ENCODE data around the gene LARP4B. TPM values are rescaled to one million over a fixed set of nuclear protein-coding genes. Genes with fewer than 3 reads are reported as not detected.

The LARP4B gene
- total RNA-seq, 2 donors from 2014 or later, result 130 to 242 TPM

- ATAC-seq, result no peak
- H3K9me3 Mint-ChIP-seq, result no peaks in the 10 kb centered on the region
- peaks cover 48 to 53% of the 10 kb centered on the region in 2 donors for H3K4me1 Mint-ChIP-seq (ENCODE audit: low read depth in 2 of 2)
- peaks cover 6% of the 10 kb centered on the region for H3K36me3 Mint-ChIP-seq
- no peaks in the 10 kb centered on the region for H3K27me3 Mint-ChIP-seq
- no peak overlapping the region for H3K4me3 Mint-ChIP-seq
- H3K27ac Mint-ChIP-seq, result no peak overlapping the region
- no peak for DNase-seq (ENCODE audit: low spot score)
These were observed 5.3 kb downstream of the LARP4B start for GRCh38 chr10:926075-926698.

GRCh38 chr10:924524-924859, 7.0 kb downstream of the LARP4B start:
- Mint-ChIP-seq H3K36me3 (no peaks in the 10 kb centered on the region), H3K27me3 (no peaks in the 10 kb centered on the region), H3K4me3 (no peak overlapping the region), H3K27ac (peak overlapping the region in 1 of 2 donors; percentile 38), H3K9me3 (no peaks in the 10 kb centered on the region), H3K4me1 (ENCODE audit: low read depth in 2 of 2) (peaks cover 38 to 44% of the 10 kb centered on the region in 2 donors)
- no peak for ATAC-seq
- DNase-seq (ENCODE audit: low spot score), result no peak

- Mint-ChIP-seq H3K27me3 (no peaks in the 10 kb centered on the region), H3K9me3 (no peaks in the 10 kb centered on the region), H3K27ac (no peak overlapping the region), H3K4me3 (no peak overlapping the region), H3K36me3 (no peaks in the 10 kb centered on the region), H3K4me1 (ENCODE audit: low read depth in 2 of 2) (peaks cover 39 to 44% of the 10 kb centered on the region in 2 donors)
- no peak for DNase-seq (ENCODE audit: low spot score)
- ATAC-seq, result no peak
These were observed 7.5 kb downstream of the LARP4B start for GRCh38 chr10:923844-924523.

GRCh38 chr10:921471-922414, 9.8 kb downstream of the LARP4B start:
- ATAC-seq (no peak), DNase-seq (ENCODE audit: low spot score) (no peak)
- Mint-ChIP-seq H3K9me3 (no peaks in the 10 kb centered on the region), H3K4me3 (no peak overlapping the region), H3K36me3 (no peaks in the 10 kb centered on the region), H3K4me1 (ENCODE audit: low read depth in 2 of 2) (peaks cover 40% of the 10 kb centered on the region in 2 donors), H3K27me3 (no peaks in the 10 kb centered on the region), H3K27ac (no peak overlapping the region)

GRCh38 chr10:920450-920849, 11.1 kb downstream of the LARP4B start:
- Mint-ChIP-seq H3K36me3 (no peaks in the 10 kb centered on the region), H3K4me1 (ENCODE audit: low read depth in 2 of 2) (peaks cover 32 to 35% of the 10 kb centered on the region in 2 donors), H3K27ac (no peak overlapping the region), H3K4me3 (no peak overlapping the region), H3K9me3 (no peaks in the 10 kb centered on the region), H3K27me3 (no peaks in the 10 kb centered on the region)
- no peak for ATAC-seq
- DNase-seq (ENCODE audit: low spot score), result no peak

GRCh38 chr10:919481-919880, 12.0 kb downstream of the LARP4B start:
- H3K36me3 Mint-ChIP-seq, result no peaks in the 10 kb centered on the region
- H3K9me3 Mint-ChIP-seq, result no peaks in the 10 kb centered on the region
- H3K27ac Mint-ChIP-seq, result no peak overlapping the region
- no peak overlapping the region for H3K4me3 Mint-ChIP-seq
- no peak for ATAC-seq
- DNase-seq (ENCODE audit: low spot score), result no peak
- H3K4me1 Mint-ChIP-seq (ENCODE audit: low read depth in 2 of 2), result peaks cover 29 to 30% of the 10 kb centered on the region in 2 donors
- no peaks in the 10 kb centered on the region for H3K27me3 Mint-ChIP-seq

GRCh38 chr10:917999-918398, 13.5 kb downstream of the LARP4B start:
- no peak for DNase-seq (ENCODE audit: low spot score)
- Mint-ChIP-seq H3K4me1 (ENCODE audit: low read depth in 2 of 2) (peaks cover 22 to 23% of the 10 kb centered on the region in 2 donors), H3K36me3 (no peaks in the 10 kb centered on the region), H3K27ac (no peak overlapping the region), H3K27me3 (no peaks in the 10 kb centered on the region), H3K9me3 (no peaks in the 10 kb centered on the region), H3K4me3 (no peak overlapping the region)
- no peak for ATAC-seq

- Mint-ChIP-seq H3K36me3 (no peaks in the 10 kb centered on the region), H3K27ac (no peak overlapping the region), H3K9me3 (no peaks in the 10 kb centered on the region), H3K4me1 (ENCODE audit: low read depth in 2 of 2) (peaks cover 22 to 25% of the 10 kb centered on the region in 2 donors), H3K27me3 (no peaks in the 10 kb centered on the region), H3K4me3 (no peak overlapping the region)
- no peak for ATAC-seq
- DNase-seq (ENCODE audit: low spot score), result no peak
These were observed 14.1 kb downstream of the LARP4B start for GRCh38 chr10:917416-917720.

- H3K27me3 Mint-ChIP-seq, result no peaks in the 10 kb centered on the region
- peaks cover 19 to 20% of the 10 kb centered on the region in 2 donors for H3K4me1 Mint-ChIP-seq (ENCODE audit: low read depth in 2 of 2)
- H3K27ac Mint-ChIP-seq, result no peak overlapping the region
- no peaks in the 10 kb centered on the region for H3K36me3 Mint-ChIP-seq
- no peak overlapping the region for H3K4me3 Mint-ChIP-seq
- ATAC-seq, result no peak
- H3K9me3 Mint-ChIP-seq, result no peaks in the 10 kb centered on the region
- no peak for DNase-seq (ENCODE audit: low spot score)
These were observed 14.6 kb downstream of the LARP4B start for GRCh38 chr10:916716-917415.

- H3K4me1 Mint-ChIP-seq (ENCODE audit: low read depth in 2 of 2), result peaks cover 19 to 31% of the 10 kb centered on the region in 2 donors
- H3K27ac Mint-ChIP-seq, result no peak overlapping the region
These were observed 21.7 kb downstream of the LARP4B start for GRCh38 chr10:909831-910230.

GRCh38 chr10:905972-906371, 25.5 kb downstream of the LARP4B start:
- Mint-ChIP-seq H3K4me3 (no peak overlapping the region), H3K27me3 (no peaks in the 10 kb centered on the region), H3K4me1 (ENCODE audit: low read depth in 2 of 2) (peaks cover 14 to 27% of the 10 kb centered on the region in 2 donors), H3K36me3 (no peaks in the 10 kb centered on the region), H3K27ac (peak overlapping the region in 1 of 2 donors; percentile 79), H3K9me3 (no peaks in the 10 kb centered on the region)
- no peak for DNase-seq (ENCODE audit: low spot score)
- no peak for ATAC-seq

More at GRCh38 chr10:909831-910230, 21.7 kb downstream of the LARP4B start:
- H3K4me3 Mint-ChIP-seq, result no peak overlapping the region
- no peak for DNase-seq (ENCODE audit: low spot score)
- no peak for ATAC-seq
- H3K36me3 Mint-ChIP-seq, result no peaks in the 10 kb centered on the region
- no peaks in the 10 kb centered on the region for H3K9me3 Mint-ChIP-seq
- H3K27me3 Mint-ChIP-seq, result no peaks in the 10 kb centered on the region

- Mint-ChIP-seq H3K36me3 (no peaks in the 10 kb centered on the region), H3K27ac (peak overlapping the region in 1 of 2 donors; percentile 79), H3K4me1 (ENCODE audit: low read depth in 2 of 2) (peaks cover 14 to 27% of the 10 kb centered on the region in 2 donors), H3K9me3 (no peaks in the 10 kb centered on the region), H3K4me3 (no peak overlapping the region), H3K27me3 (no peaks in the 10 kb centered on the region)
- ATAC-seq (no peak), DNase-seq (ENCODE audit: low spot score) (no peak)
These were observed 26.0 kb downstream of the LARP4B start for GRCh38 chr10:905503-905902.

GRCh38 chr10:904403-904802, 27.1 kb downstream of the LARP4B start:
- Mint-ChIP-seq H3K27me3 (no peaks in the 10 kb centered on the region), H3K36me3 (no peaks in the 10 kb centered on the region), H3K27ac (no peak overlapping the region), H3K4me1 (ENCODE audit: low read depth in 2 of 2) (peaks cover 16 to 23% of the 10 kb centered on the region in 2 donors), H3K4me3 (no peak overlapping the region), H3K9me3 (no peaks in the 10 kb centered on the region)
- no peak for ATAC-seq
- DNase-seq (ENCODE audit: low spot score), result no peak

Measured in natural killer cell treated with Interleukin-12 subunit alpha and Interleukin-12 subunit beta and Interleukin-15 and Interleukin-18, amount 100 ng/mL, for 72 hours (primary cell).